Kidney epithelial cell (primary cell): ENCODE data around the gene EHD2. TPM values are rescaled to one million over a fixed set of nuclear protein-coding genes. Genes with fewer than 3 reads are reported as not detected.
"Not testable (repeated sequence)": the region's sequence is repeated elsewhere in the genome, so short reads cannot be mapped to it uniquely, and the experiment has no call there.

Source experiments
- DNase-seq: peaks from one replicate; pipeline ENCODE4 v3.0.0-alpha.2; 2010; ENCODE audit warnings: low read depth
- H3K27me3 ChIP-seq: 2 replicates; pipeline ENCODE4 v1.6.0; 2011; ENCODE audit warnings: low read length; ENCODE audit not compliant: control insufficient read depth, insufficient read depth
- H3K36me3 ChIP-seq: 2 replicates; pipeline ENCODE4 v1.5.1; 2011; ENCODE audit warnings: low read length; ENCODE audit not compliant: control insufficient read depth, insufficient read depth
- H3K4me3 ChIP-seq: 2 replicates; pipeline ENCODE4 v1.5.1; 2011; ENCODE audit warnings: low read depth, mild to moderate bottlenecking, control low read depth, low read length
- total RNA-seq: library from RNA; depleted of rRNA; stranded (reverse); fragments of >200 nt; gene quantifications from 2 replicates; pipeline ENCODE4 v1.2.3, GENCODE V29; 2015
- TF ChIP-seq, protein P1 (sequence below): IDR thresholded peaks from 2 replicates; pipeline ENCODE4 v1.5.1; 2011; ENCODE audit warnings: mild to moderate bottlenecking, moderate library complexity, low read length, control low read depth, inconsistent platforms; ENCODE audit not compliant: insufficient read depth, poor library complexity, severe bottlenecking

The EHD2 gene
- total RNA-seq, 1 donor from 2014 or later: 32.5 TPM

DNA sequence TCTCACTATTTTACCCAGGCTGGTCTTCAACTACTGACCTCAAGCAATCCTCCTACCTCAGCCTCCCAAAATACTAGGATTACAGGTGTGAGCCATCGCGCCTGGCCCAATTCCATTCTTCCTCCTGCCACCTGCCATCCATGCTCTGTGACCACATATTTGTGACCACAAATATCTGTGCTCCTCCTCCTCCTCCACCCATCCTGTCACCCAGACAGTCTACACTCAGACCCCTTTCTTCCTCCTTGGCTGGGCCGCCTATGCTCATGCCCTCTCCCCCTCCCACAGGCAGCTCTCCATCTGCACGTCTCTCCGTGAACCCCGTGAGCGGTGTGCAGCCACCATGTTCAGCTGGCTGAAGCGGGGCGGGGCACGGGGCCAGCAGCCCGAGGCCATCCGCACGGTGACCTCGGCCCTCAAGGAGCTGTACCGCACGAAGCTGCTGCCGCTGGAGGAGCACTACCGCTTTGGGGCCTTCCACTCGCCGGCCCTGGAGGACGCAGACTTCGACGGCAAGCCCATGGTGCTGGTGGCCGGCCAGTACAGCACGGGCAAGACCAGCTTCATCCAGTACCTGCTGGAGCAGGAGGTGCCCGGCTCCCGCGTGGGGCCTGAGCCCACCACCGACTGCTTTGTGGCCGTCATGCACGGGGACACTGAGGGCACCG lies 3.2 kb downstream of the EHD2 start:
- Histone ChIP-seq H3K4me3 (no peak overlapping the region), H3K27me3 (no peaks in the 10 kb centered on the region), H3K36me3 (peaks cover 2% of the 10 kb centered on the region)
- no peak for DNase-seq
- TF ChIP-seq, protein P1, sequence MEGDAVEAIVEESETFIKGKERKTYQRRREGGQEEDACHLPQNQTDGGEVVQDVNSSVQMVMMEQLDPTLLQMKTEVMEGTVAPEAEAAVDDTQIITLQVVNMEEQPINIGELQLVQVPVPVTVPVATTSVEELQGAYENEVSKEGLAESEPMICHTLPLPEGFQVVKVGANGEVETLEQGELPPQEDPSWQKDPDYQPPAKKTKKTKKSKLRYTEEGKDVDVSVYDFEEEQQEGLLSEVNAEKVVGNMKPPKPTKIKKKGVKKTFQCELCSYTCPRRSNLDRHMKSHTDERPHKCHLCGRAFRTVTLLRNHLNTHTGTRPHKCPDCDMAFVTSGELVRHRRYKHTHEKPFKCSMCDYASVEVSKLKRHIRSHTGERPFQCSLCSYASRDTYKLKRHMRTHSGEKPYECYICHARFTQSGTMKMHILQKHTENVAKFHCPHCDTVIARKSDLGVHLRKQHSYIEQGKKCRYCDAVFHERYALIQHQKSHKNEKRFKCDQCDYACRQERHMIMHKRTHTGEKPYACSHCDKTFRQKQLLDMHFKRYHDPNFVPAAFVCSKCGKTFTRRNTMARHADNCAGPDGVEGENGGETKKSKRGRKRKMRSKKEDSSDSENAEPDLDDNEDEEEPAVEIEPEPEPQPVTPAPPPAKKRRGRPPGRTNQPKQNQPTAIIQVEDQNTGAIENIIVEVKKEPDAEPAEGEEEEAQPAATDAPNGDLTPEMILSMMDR: no peak

DNA sequence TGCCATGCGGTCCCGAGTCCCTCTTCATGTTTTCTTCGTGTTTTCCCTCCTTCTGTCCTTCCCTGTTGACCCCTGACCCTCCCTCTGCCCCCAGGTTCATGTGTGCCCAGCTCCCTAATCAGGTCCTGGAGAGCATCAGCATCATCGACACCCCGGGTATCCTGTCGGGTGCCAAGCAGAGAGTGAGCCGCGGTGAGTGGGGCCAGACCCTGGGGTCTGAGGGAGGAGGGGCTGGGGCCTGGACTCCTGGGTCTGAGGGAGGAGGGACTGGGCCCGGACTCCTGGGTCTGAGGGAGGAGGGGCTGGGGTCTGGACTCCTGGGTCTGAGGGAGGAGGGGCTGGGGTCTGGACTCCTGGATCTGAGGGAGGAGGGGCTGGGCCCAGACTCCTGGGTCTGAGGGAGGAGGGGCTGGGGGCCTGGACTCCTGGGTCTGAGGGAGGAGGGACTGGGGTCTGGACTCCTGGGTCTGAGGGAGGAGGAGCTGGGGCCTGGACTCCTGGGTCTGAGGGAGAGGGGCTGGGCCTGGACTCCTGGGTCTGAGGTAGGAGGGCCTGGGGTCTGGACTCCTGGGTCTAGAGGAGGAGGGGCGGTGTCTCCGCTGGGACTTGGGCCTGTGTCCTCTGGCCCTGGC lies 5.3 kb downstream of the EHD2 start:
- not testable (repeated sequence) for DNase-seq, H3K4me3 ChIP-seq, H3K36me3 ChIP-seq, H3K27me3 ChIP-seq

DNA sequence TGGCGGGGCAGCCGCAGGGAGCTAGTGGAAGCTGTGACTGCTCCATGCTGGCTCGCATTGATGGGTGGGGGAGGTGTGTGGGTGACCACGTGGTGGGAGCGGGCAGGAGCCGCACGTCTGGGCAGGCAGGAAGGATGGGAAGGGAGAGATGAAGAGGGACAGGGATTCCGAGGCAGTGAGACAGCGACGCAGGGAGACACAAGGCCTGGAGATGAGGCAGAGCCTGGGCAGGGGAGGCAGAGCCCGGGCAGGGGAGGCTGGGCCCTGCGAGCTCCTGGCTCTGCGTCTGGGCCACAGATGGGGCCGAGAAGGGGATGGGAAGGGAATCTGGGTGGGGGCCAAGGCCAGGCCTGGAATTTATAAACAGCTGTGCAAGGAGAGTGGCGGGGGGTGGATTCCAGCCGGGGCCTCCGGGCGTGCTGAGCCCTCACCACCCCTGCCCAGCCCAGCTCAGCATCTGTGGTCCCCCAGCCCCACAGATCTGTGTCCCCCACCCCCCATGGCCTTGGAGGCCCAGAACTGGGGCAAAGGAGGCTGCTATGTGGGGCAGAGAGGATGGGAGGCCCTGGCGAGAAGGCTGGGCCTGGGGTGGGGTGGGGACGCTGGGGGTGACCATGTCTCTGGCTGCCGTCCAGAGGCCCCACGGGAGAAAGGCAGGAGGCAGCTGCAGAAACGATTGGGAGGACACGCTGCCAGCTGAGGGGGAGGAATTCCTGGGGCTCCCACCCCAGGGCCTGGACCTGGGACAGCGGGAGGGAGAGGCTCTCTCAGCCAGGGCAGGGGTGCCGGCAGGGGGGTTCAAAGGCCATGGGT lies 6.0 kb downstream of the EHD2 start:
- DNase-seq: peak; percentile 70
- TF ChIP-seq, protein P1: no peak
- no peak overlapping the region for H3K4me3 ChIP-seq

DNA sequence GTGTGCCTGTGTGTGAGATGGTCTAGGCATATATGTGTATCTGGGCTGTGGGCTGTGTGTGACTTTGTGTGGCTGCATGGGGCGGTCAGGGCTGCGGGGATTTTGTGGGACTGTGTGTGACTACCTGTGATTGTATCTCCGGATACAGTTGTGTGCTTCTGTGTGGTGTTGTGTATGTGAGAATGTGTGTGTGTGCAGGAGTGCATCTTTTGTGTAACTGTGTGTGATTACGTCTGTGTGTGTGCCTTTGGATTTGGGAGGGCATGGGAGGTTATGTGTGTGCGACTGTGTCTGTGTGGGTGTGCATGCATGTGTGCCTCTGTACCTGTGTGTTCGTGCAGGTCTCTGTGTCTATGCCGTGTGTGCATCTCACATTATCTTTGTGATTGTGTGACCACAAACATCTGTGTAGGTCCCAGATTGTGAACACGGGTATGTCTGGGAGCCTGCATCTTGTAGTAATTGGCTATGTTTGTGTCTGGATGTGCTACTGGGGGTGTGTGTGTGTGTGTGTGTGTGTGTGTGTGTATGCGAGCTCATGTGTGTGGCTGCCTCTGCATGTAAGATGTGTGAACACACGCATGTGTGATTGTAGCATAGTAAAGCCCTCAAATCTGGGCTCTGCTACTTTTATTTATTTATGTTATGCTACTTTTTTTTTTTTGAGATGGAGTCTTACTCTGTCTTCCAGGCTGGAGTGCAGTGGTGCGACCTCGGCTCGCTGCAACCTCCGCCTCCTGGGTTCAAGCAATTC lies 7.6 kb downstream of the EHD2 start:
- TF ChIP-seq, protein P1: no peak
- DNase-seq: no peak
- no peaks in the 10 kb centered on the region for H3K27me3 ChIP-seq
- peaks cover 3% of the 10 kb centered on the region for H3K36me3 ChIP-seq
- H3K4me3 ChIP-seq: no peak overlapping the region

More for the DNA sequence above, 6.0 kb downstream of the EHD2 start:
- Histone ChIP-seq H3K36me3 (peaks cover 2% of the 10 kb centered on the region), H3K27me3 (no peaks in the 10 kb centered on the region)

DNA sequence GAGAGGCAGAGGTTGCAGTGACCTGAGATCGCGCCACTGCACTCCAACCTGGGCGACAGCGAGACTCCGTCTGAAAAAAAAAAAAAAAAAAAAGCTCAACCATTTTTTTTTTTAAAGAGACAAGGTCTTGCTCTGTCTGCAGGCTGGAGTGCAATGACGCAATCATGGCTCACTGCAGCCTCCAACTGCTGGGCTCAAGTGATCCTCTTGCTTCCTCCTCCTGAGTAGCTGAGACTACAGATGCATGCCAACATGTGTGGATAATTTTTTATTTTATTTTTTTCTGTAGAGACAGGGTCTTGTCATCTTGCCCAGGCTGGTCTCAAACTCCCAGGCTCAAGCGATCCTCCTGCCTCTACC lies 10.3 kb downstream of the EHD2 start:
- DNase-seq: peak; percentile 63
- Histone ChIP-seq H3K36me3 (peaks cover 2% of the 10 kb centered on the region), H3K4me3 (no peak overlapping the region), H3K27me3 (no peaks in the 10 kb centered on the region)
- TF ChIP-seq, protein P1: no peak

DNA sequence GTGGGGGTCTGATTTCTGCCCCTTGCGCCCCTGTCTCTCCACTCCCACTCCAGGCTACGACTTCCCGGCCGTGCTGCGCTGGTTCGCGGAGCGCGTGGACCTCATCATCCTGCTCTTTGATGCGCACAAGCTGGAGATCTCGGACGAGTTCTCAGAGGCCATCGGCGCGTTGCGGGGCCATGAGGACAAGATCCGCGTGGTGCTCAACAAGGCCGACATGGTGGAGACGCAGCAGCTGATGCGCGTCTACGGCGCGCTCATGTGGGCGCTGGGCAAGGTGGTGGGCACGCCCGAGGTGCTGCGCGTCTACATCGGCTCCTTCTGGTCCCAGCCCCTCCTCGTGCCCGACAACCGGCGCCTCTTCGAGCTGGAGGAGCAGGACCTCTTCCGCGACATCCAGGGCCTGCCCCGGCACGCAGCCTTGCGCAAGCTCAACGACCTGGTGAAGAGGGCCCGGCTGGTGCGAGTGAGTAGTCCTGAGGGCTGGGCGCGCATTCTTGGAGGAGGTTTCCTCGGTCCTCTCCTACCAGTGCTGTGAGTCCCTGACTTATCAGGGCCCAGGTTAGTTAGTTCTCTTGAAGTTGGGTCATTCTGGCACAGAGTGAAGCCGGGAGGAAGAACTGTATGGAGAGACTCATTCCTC lies 12.7 kb downstream of the EHD2 start:
- TF ChIP-seq, protein P1: no peak
- Histone ChIP-seq H3K27me3 (no peaks in the 10 kb centered on the region), H3K36me3 (peaks cover 1% of the 10 kb centered on the region), H3K4me3 (no peak overlapping the region)
- DNase-seq: no peak
